Fibroblast of villous mesenchyme (primary cell): ENCODE measurements around the gene SNX7. TPM values are rescaled to one million over a fixed set of nuclear protein-coding genes. Genes with fewer than 3 reads are reported as not detected.

ENCODE experiments used
- DNase-seq: peaks from one replicate; pipeline ENCODE4 v3.0.0-alpha.2; 2010; ENCODE audit warnings: low read depth
- H3K4me3 ChIP-seq: 2 replicates; pipeline ENCODE4 v1.5.1; 2011; ENCODE audit warnings: low read depth, mild to moderate bottlenecking, low read length
- CTCF ChIP-seq: IDR thresholded peaks from 2 replicates; pipeline ENCODE4 v1.5.1; 2012; ENCODE audit warnings: low read depth, mild to moderate bottlenecking, low read length; ENCODE audit not compliant: insufficient read depth
- total RNA-seq: library from RNA; depleted of rRNA; stranded (reverse); fragments of >200 nt; gene quantifications from 2 replicates; pipeline ENCODE4 v1.2.3, GENCODE V29; 2012

The SNX7 gene
- total RNA-seq, 1 donor: 52.7 TPM

DNA sequence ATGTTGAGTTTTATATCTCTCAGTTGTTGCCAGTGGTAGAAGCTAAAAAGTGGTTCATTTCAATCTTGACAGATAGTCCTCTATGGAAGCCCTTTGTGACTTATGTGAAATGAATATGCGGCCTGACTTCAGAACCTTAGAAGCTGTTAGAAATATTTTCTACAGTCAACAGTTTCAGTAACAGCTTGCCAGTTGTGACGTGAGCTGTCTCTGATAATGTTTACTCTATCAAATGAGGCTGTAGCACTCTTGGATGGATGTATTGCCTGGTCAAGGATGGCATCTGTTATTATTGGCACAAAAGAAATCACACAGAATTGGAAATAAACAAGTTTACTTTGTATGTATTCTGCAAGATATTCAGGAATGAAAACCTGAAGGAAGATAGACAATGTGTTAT is 31.9 kb downstream of the SNX7 start:
- TF ChIP-seq CTCF: no peak
- no peak overlapping the region for H3K4me3 ChIP-seq
- DNase-seq: no peak

GRCh38 chr1:98696077-98696476 is 34.6 kb downstream of the SNX7 start:
- DNase-seq: no peak
- TF ChIP-seq CTCF: no peak
- H3K4me3 ChIP-seq: no peak overlapping the region

DNA sequence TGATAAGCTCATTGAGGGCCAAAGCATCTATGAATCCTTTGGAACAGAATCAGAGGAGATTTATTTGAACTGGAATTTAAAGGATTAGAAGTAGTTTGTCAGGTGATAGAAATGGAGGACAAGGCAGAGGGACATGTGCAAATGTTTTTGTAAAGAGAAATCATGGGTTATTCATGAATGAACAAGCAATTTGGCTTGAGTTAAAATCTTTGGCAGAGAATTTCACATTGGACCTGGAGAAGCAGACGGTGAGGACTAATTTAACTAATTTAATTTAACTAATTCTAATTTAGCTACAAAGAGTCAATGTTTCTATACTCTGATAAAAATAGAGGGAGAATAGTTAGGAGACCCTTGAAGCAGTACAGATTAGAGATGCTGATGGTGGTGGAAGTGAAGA is 36.3 kb downstream of the SNX7 start:
- DNase-seq: no peak
- TF ChIP-seq CTCF: no peak

DNA sequence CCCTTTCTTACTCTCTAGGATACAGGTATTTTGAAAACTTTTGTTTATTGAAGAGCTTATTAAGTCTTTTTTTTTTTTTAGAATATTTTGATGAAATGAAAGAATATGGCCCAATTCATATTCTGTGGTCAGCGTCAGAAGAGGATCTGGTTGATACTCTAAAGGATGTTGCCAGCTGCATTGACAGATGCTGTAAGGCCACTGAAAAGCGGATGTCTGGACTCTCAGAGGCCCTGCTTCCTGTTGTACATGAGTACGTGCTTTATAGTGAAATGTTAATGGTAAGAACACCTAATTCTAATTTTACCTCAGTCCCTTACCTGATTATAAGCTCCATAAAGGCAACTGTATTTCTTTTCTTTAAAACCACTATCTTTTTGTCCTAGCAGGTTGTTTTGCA is 37.1 kb downstream of the SNX7 start:
- DNase-seq: no peak
- no peak for TF ChIP-seq CTCF
- H3K4me3 ChIP-seq: no peak overlapping the region

More for the DNA sequence above, 36.3 kb downstream of the SNX7 start:
- H3K4me3 ChIP-seq: no peak overlapping the region

- H3K4me3 ChIP-seq: no peak overlapping the region
- TF ChIP-seq CTCF: no peak
- no peak for DNase-seq
Measured at GRCh38 chr1:98700228-98700627, 38.7 kb downstream of the SNX7 start.

DNA sequence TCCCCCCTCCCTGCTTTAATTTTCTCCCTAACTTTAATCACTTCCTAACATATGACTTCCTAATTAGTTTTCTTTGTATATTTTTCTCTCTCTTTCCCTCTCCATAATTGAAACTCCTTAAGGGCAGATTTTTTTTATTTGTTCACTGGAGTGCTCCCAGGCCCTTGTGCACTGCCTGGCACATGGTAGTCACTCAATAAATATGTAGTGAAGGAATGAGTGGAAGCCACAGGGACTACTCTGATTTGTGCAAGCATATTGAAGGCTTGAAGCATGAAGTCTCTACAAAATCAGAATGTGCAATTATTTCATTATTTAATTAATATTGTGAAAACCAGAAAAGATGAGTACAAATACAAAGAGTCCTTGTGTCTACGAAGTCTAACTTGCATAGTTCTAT is 41.5 kb downstream of the SNX7 start:
- peak; percentile 16 for DNase-seq
- H3K4me3 ChIP-seq: no peak overlapping the region
- TF ChIP-seq CTCF: no peak

DNA sequence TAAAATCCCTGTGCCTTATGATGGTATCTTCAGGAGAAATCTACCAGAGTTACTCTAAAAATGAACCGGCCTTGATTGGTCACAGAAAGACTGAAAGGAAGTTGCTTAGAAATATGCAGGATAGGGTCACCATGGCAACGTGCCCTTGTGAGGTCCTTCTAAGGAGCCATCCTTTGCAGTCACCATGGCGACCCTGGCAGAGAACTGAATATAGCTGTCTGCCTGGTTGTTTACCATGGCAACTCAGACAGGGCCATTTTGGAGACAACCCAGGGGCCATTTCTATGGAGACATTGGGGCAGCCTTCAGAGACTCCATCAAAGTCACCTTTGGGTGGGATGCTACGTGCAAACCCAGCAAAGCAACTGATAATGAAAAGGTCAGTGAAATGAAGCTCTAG is 43.0 kb downstream of the SNX7 start:
- peak; percentile 6 for DNase-seq
- TF ChIP-seq CTCF: no peak
- H3K4me3 ChIP-seq: no peak overlapping the region
